CD4-positive, alpha-beta T cell treated with Interleukin-12 subunit alpha and Interleukin-12 subunit beta, for 1 hour (primary cell): ENCODE data around the gene VAPA.

Experiments used
- DNase-seq: peaks from one replicate; pipeline ENCODE4 v3.0.0-alpha.2; 2020

VAPA gene

GRCh38 chr18:9913526-9914333 is at the start of gene VAPA:
Gene VAPA, plus strand, starts transcription at chr18:9914016. Its CDS starts 241 bp downstream, at chr18:9914257.
- DNase-seq: peak; percentile 93

- no peak for DNase-seq
These were observed 47.9 kb upstream of the VAPA start for GRCh38 chr18:9865764-9866490.

GRCh38 chr18:9866627-9867026 is 47.2 kb upstream of the VAPA start:
- no peak for DNase-seq

GRCh38 chr18:9867071-9867594 is 46.7 kb upstream of the VAPA start:
- no peak for DNase-seq

- no peak for DNase-seq
These were observed 44.7 kb upstream of the VAPA start for GRCh38 chr18:9868857-9869714.

- no peak for DNase-seq
These were observed 43.9 kb upstream of the VAPA start for GRCh38 chr18:9869715-9870430.

GRCh38 chr18:9870431-9871008 is 43.3 kb upstream of the VAPA start:
- no peak for DNase-seq

GRCh38 chr18:9871244-9871746 is 42.5 kb upstream of the VAPA start:
- no peak for DNase-seq

GRCh38 chr18:9872823-9873222 is 41.0 kb upstream of the VAPA start:
- no peak for DNase-seq

- DNase-seq: no peak
These were observed 39.1 kb upstream of the VAPA start for GRCh38 chr18:9874728-9875127.

- no peak for DNase-seq
These were observed 37.5 kb upstream of the VAPA start for GRCh38 chr18:9876212-9876866.

- no peak for DNase-seq
These were observed 36.8 kb upstream of the VAPA start for GRCh38 chr18:9876867-9877654.

- no peak for DNase-seq
These were observed 36.2 kb upstream of the VAPA start for GRCh38 chr18:9877655-9878014.

- no peak for DNase-seq
These were observed 35.7 kb upstream of the VAPA start for GRCh38 chr18:9878095-9878494.

GRCh38 chr18:9878783-9879242 is 35.0 kb upstream of the VAPA start:
- DNase-seq: no peak

- DNase-seq: no peak
These were observed 29.7 kb upstream of the VAPA start for GRCh38 chr18:9884090-9884489.

- no peak for DNase-seq
These were observed 29.2 kb upstream of the VAPA start for GRCh38 chr18:9884532-9885140.

GRCh38 chr18:9885170-9886004 is 28.4 kb upstream of the VAPA start, which contains the start of gene TXNDC2:
Gene TXNDC2, plus strand, starts transcription at chr18:9885973. Its CDS starts 708 bp downstream, at chr18:9886681.
- DNase-seq: no peak

- DNase-seq: no peak
These were observed 27.8 kb upstream of the VAPA start for GRCh38 chr18:9886005-9886348.
